SK-N-SH (cell line): ENCODE results near the gene MAD1L1. TPM values are rescaled to one million over a fixed set of nuclear protein-coding genes. Genes with fewer than 3 reads are reported as not detected.

Experiments
- CTCF ChIA-PET: fragments of 300-600, 350-600 bp; formaldehyde crosslinking; extraction: SDS; loops from one replicate; lab custom pipeline; 2021; lab: Yijun Ruan, JAX
- POLR2A ChIA-PET: fragments of 350-600 bp; sonication (Branson Sonifier 250); formaldehyde crosslinking; extraction: SDS; loops from one replicate; lab custom pipeline; 2020; ENCODE audit warnings: antibody characterized with exemption, inconsistent platforms; lab: Yijun Ruan, JAX
- DNase-seq: peaks from one replicate; pipeline ENCODE4 v3.0.0; 2012
- H2AFZ ChIP-seq: fragments of 200-600 bp; sonication (generic); 2 replicates; pipeline ENCODE4 v1.8.1; 2016; ENCODE audit warnings: antibody characterized with exemption, mild to moderate bottlenecking, low read depth
- H3F3A ChIP-seq: fragments of 200-600 bp; sonication (generic); replicated peaks from 2 replicates; pipeline ENCODE3; 2016; ENCODE audit warnings: antibody characterized with exemption, mild to moderate bottlenecking; ENCODE audit not compliant: insufficient read depth
- H3K27ac ChIP-seq, 2 experiments: fragments of 200-500 bp in 1 of 2; fragments of 200-600 bp in 1 of 2; sonication (Bioruptor generic) in 1 of 2; sonication (generic), shearing (Covaris generic) in 1 of 2; 2 replicates each; pipeline versions ENCODE4 v1.5.1 to v1.6.1; 2014 to 2016; ENCODE audit warnings: low read depth in 2 of 2, inconsistent platforms in 1 of 2, low read length in 1 of 2, mild to moderate bottlenecking in 1 of 2, mixed read lengths in 1 of 2
- H3K27me3 ChIP-seq: fragments of 200-600 bp; sonication (generic), shearing (Covaris generic); 2 replicates; pipeline ENCODE4 v1.6.1; 2016; ENCODE audit warnings: mixed run types; ENCODE audit not compliant: insufficient read depth
- H3K36me3 ChIP-seq, 2 experiments: fragments of 200-500 bp in 1 of 2; fragments of 200-600 bp in 1 of 2; sonication (Bioruptor generic) in 1 of 2; sonication (generic) in 1 of 2; replicated peaks in 1 of 2; 2 replicates each; pipeline versions ENCODE3 to v1.5.1; 2014 to 2016; ENCODE audit warnings: low read length in 1 of 2, mild to moderate bottlenecking in 1 of 2; ENCODE audit not compliant: insufficient read depth in 2 of 2, control insufficient read depth in 1 of 2
- H3K4me1 ChIP-seq, 2 experiments: fragments of 200-500 bp in 1 of 2; fragments of 200-600 bp in 1 of 2; sonication (Bioruptor generic) in 1 of 2; sonication (generic), shearing (Covaris generic) in 1 of 2; 2 replicates each; pipeline versions ENCODE4 v1.5.1 to v1.6.1; 2014 to 2016; ENCODE audit warnings: low read depth in 1 of 2, low read length in 1 of 2, mixed run types in 1 of 2; ENCODE audit not compliant: insufficient read depth in 2 of 2, control insufficient read depth in 1 of 2
- H3K4me2 ChIP-seq: fragments of 200-600 bp; sonication (generic), shearing (Covaris generic); 2 replicates; pipeline ENCODE4 v1.6.1; 2017; ENCODE audit warnings: mixed run types
- H3K4me3 ChIP-seq, 2 experiments: fragments of 200-500 bp in 1 of 2; fragments of 200-600 bp in 1 of 2; sonication (Bioruptor generic) in 1 of 2; sonication (generic), shearing (Covaris generic) in 1 of 2; 2 replicates each; pipeline versions ENCODE4 v1.5.1 to v1.8.1; 2014 to 2016; ENCODE audit warnings: low read depth in 2 of 2, inconsistent platforms in 1 of 2, low read length in 1 of 2, mild to moderate bottlenecking in 1 of 2, mixed read lengths in 1 of 2, moderate library complexity in 1 of 2
- H3K79me2 ChIP-seq: fragments of 200-600 bp; sonication (generic); 2 replicates; pipeline ENCODE4 v1.8.1; 2017; ENCODE audit warnings: mild to moderate bottlenecking; ENCODE audit not compliant: insufficient read depth
- H3K9ac ChIP-seq: fragments of 200-600 bp; sonication (generic); 2 replicates; pipeline ENCODE4 v1.6.1; 2017; ENCODE audit warnings: mixed run types
- H3K9me2 ChIP-seq: fragments of 200-600 bp; sonication (generic); 2 replicates; pipeline ENCODE4 v1.6.1; 2017; ENCODE audit warnings: mixed run types
- H3K9me3 ChIP-seq: fragments of 200-600 bp; sonication (generic); 2 replicates; pipeline ENCODE4 v1.6.1; 2017; ENCODE audit warnings: mixed run types, mild to moderate bottlenecking, moderate library complexity
- H4K20me1 ChIP-seq: fragments of 200-600 bp; sonication (generic); 2 replicates; pipeline ENCODE4 v1.6.1; 2017; ENCODE audit warnings: mild to moderate bottlenecking, mixed run types; ENCODE audit not compliant: insufficient read depth
- CHD2 ChIP-seq: fragments of 150-350 bp; IDR thresholded peaks from 2 replicates; pipeline ENCODE4 v1.6.1; 2018; ENCODE audit warnings: low read length; ENCODE audit not compliant: partially characterized antibody
- CTCF ChIP-seq: fragments of 200-600 bp; sonication (generic); IDR thresholded peaks from 2 replicates; pipeline ENCODE4 v1.6.1; 2017; ENCODE audit warnings: antibody characterized with exemption, mild to moderate bottlenecking, moderate library complexity
- EP300 ChIP-seq, 2 experiments: IDR thresholded peaks; 2 replicates each; pipeline versions ENCODE4 v1.4.0 to v1.6.1; 2012; ENCODE audit warnings: borderline replicate concordance in 1 of 2, low read depth in 1 of 2, low read length in 1 of 2
- FOSL2 ChIP-seq: IDR thresholded peaks from 2 replicates; pipeline ENCODE4 v1.4.0; 2012; ENCODE audit warnings: low read depth, mild to moderate bottlenecking, moderate library complexity, borderline replicate concordance
- GABPA ChIP-seq: IDR thresholded peaks from 2 replicates; pipeline ENCODE4 v1.4.0; 2012; ENCODE audit warnings: low read depth, mild to moderate bottlenecking
- MAX ChIP-seq: IDR thresholded peaks from 2 replicates; pipeline ENCODE4 v1.4.0; 2012; ENCODE audit warnings: low read depth
- MXI1 ChIP-seq: IDR thresholded peaks from 2 replicates; pipeline ENCODE4 v1.6.1; 2012; ENCODE audit warnings: mild to moderate bottlenecking, low read depth, low read length, improper control_type of control experiment
- NRF1 ChIP-seq: IDR thresholded peaks from 2 replicates; pipeline ENCODE4 v1.6.1; 2012; ENCODE audit warnings: low read depth, mild to moderate bottlenecking, low read length
- PBX3 ChIP-seq: IDR thresholded peaks from 2 replicates; pipeline ENCODE4; 2012
- POLR2AphosphoS5 ChIP-seq: IDR thresholded peaks from 2 replicates; pipeline ENCODE4 v1.6.1; 2012; ENCODE audit warnings: low read depth, low read length
- RCOR1 ChIP-seq: fragments of 150-350 bp; IDR thresholded peaks from 2 replicates; pipeline ENCODE4 v1.6.1; 2017; ENCODE audit warnings: antibody characterized with exemption, low read length
- SIN3A ChIP-seq: IDR thresholded peaks from 2 replicates; pipeline ENCODE4 v1.6.1; 2012; ENCODE audit warnings: low read depth, mild to moderate bottlenecking, low read length, moderate library complexity, borderline replicate concordance
- TAF1 ChIP-seq: IDR thresholded peaks from 2 replicates; pipeline ENCODE4 v1.6.1; 2012; ENCODE audit warnings: low read depth, mild to moderate bottlenecking, low read length, moderate library complexity, borderline replicate concordance
- TEAD4 ChIP-seq: IDR thresholded peaks from 2 replicates; pipeline ENCODE4 v1.4.0; 2012; ENCODE audit warnings: mild to moderate bottlenecking, borderline replicate concordance; ENCODE audit not compliant: insufficient read depth
- YY1 ChIP-seq: IDR thresholded peaks from 2 replicates; pipeline ENCODE4 v1.4.0; 2012; ENCODE audit warnings: low read depth, mild to moderate bottlenecking
- ZBTB33 ChIP-seq: IDR thresholded peaks from 2 replicates; pipeline ENCODE4 v1.4.0; 2012; ENCODE audit warnings: low read depth, borderline replicate concordance
- WGBS: methylation state at CpG from one replicate; pipeline ENCODE4 v1.1.6; 2017; ENCODE audit warnings: low lambda C conversion rate; 5-methylcytosine and 5-hydroxymethylcytosine counted together
- polyA plus RNA-seq, 3 experiments: library from polyadenylated mRNA; depleted of rRNA; stranded (reverse); fragments of >200 nt; gene quantifications; 2 replicates each; pipeline ENCODE4 v1.2.3, GENCODE V29; 2012
- TF ChIP-seq, protein P1 (sequence below): fragments of 150-350 bp; IDR thresholded peaks from 2 replicates; pipeline ENCODE4 v1.6.1; 2017; ENCODE audit warnings: antibody characterized with exemption, low read length, low read depth, borderline replicate concordance
- TF ChIP-seq, protein P2 (sequence below): fragments of 150-350 bp; IDR thresholded peaks from 2 replicates; pipeline ENCODE4 v1.6.1; 2016; ENCODE audit warnings: mild to moderate bottlenecking, low read depth, low read length

MAD1L1 gene
- polyA plus RNA-seq, 1 of the 3 experiments (the other 2 are of a cell fraction) = 46.2 TPM

DNA sequence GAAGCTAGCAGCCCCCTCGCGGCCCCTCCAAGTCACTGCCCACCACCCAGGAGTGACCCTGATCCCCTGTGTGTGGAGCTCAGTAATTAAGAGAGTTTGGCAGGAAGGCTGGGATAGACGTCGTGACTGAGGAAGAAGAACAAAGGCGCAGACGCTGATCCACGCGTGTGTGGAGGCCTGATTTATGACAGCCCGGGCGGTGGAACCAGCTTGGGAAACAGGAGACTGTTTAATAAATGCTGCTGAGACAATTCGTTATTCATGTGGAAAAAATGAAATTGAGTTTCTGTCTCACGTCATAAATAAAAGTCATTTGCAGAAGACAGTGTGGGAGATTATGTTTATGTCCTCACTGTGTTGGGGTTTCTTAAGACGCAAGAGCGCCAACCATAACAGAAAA, 431.8 kb downstream of the MAD1L1 start:
- Histone ChIP-seq H3K4me2 (no peak overlapping the region), H3K9me2 (no peaks in the 10 kb centered on the region), H3K9ac (no peak overlapping the region), H3K27me3 (no peaks in the 10 kb centered on the region), H4K20me1 (no peaks in the 10 kb centered on the region), H2AFZ (no peak overlapping the region), H3K36me3 (no peaks in the 10 kb centered on the region), H3K4me3 (no peak overlapping the region), H3K9me3 (peaks cover 4% of the 10 kb centered on the region; the same call in 1 of the 2 replicates), H3K79me2 (no peaks in the 10 kb centered on the region), H3K4me1 (no peaks in the 10 kb centered on the region), H3K27ac (no peak overlapping the region), H3F3A (no peaks in the 10 kb centered on the region)
- no peak for DNase-seq
- POLR2A ChIA-PET = no interaction called here
- 53% methylated on average over 14 of the region's 14 CpGs for WGBS
- TF ChIP-seq MAX (no peak), PBX3 (no peak), POLR2AphosphoS5 (no peak), CHD2 (no peak), CTCF (no peak), YY1 (no peak), SIN3A (no peak), TAF1 (no peak), FOSL2 (no peak), GABPA (no peak), MXI1 (no peak), ZBTB33 (no peak), RCOR1 (no peak), TEAD4 (no peak), NRF1 (no peak), EP300 (IDR thresholded peaks at IDR 0.05; ENCODE audit: borderline replicate concordance in 1 of 2, low read depth in 1 of 2, low read length in 1 of 2) (no peak)
- TF ChIP-seq, protein P1, sequence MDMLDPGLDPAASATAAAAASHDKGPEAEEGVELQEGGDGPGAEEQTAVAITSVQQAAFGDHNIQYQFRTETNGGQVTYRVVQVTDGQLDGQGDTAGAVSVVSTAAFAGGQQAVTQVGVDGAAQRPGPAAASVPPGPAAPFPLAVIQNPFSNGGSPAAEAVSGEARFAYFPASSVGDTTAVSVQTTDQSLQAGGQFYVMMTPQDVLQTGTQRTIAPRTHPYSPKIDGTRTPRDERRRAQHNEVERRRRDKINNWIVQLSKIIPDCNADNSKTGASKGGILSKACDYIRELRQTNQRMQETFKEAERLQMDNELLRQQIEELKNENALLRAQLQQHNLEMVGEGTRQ = no peak
- TF ChIP-seq, protein P2, sequence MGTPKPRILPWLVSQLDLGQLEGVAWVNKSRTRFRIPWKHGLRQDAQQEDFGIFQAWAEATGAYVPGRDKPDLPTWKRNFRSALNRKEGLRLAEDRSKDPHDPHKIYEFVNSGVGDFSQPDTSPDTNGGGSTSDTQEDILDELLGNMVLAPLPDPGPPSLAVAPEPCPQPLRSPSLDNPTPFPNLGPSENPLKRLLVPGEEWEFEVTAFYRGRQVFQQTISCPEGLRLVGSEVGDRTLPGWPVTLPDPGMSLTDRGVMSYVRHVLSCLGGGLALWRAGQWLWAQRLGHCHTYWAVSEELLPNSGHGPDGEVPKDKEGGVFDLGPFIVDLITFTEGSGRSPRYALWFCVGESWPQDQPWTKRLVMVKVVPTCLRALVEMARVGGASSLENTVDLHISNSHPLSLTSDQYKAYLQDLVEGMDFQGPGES = no peak
- CTCF ChIA-PET = no interaction called here
